ACC112 (cell line): ENCODE results near the gene ATRNL1.

Source experiments
- H2AFZ ChIP-seq: fragments of 200-600 bp; sonication (generic); one replicate; pipeline ENCODE4 v1.6.0; 2017; ENCODE audit warnings: antibody characterized with exemption, low read length; ENCODE audit not compliant: unreplicated experiment
- H3K27ac ChIP-seq: fragments of 200-600 bp; sonication (generic); 2 replicates; pipeline ENCODE4 v1.5.1; 2014; ENCODE audit warnings: low read depth, mild to moderate bottlenecking, antibody characterized with exemption, low read length, moderate library complexity
- H3K27me3 ChIP-seq: fragments of 200-600 bp; sonication (generic); 2 replicates; pipeline ENCODE4 v1.6.1; 2014; ENCODE audit warnings: mild to moderate bottlenecking, antibody characterized with exemption, low read length, moderate library complexity, mixed read lengths; ENCODE audit not compliant: insufficient read depth
- H3K36me3 ChIP-seq: fragments of 200-600 bp; sonication (generic); 2 replicates; pipeline ENCODE4 v1.6.1; 2016; ENCODE audit warnings: mild to moderate bottlenecking, antibody characterized with exemption, low read length, moderate library complexity, mixed read lengths; ENCODE audit not compliant: insufficient read depth
- H3K4me1 ChIP-seq: fragments of 200-600 bp; sonication (generic); one replicate; pipeline ENCODE4 v1.6.1; 2016; ENCODE audit warnings: low read length, mixed read lengths; ENCODE audit not compliant: insufficient read depth, unreplicated experiment, control insufficient read depth
- H3K4me3 ChIP-seq: fragments of 200-600 bp; sonication (generic); 2 replicates; pipeline ENCODE4 v1.5.1; 2014; ENCODE audit warnings: mild to moderate bottlenecking, low read depth, low read length
- H3K79me2 ChIP-seq: fragments of 200-600 bp; sonication (generic); one replicate; pipeline ENCODE4 v1.6.0; 2016; ENCODE audit warnings: low read length; ENCODE audit not compliant: control insufficient read depth, unreplicated experiment, insufficient read depth

ATRNL1 gene

DNA sequence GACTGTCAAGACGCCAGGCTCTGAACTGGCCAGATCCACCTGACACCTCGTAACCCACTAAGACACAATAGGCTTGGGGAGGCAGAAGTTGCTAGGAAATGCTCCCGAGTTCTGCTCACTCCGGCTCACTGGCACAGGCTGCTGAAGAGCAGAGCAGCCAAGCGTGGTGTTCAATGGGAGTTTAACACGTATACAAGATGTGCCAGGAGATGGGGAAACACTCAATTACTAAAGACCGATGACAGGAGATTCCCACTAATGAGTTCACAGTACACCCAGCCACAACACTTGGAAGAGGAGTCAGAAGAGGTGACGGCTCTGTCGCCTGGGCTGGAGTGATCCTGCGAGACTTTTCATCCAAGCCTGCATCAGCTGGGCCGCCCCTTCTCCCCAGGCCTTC, 876.4 kb downstream of the ATRNL1 start:
- Histone ChIP-seq H3K79me2 (no peaks in the 10 kb centered on the region), H3K27ac (no peak overlapping the region), H3K27me3 (no peaks in the 10 kb centered on the region; the same call in 1 of the 2 replicates), H3K36me3 (no peaks in the 10 kb centered on the region), H3K4me1 (no peaks in the 10 kb centered on the region), H2AFZ (no peak overlapping the region), H3K4me3 (no peak overlapping the region)

DNA sequence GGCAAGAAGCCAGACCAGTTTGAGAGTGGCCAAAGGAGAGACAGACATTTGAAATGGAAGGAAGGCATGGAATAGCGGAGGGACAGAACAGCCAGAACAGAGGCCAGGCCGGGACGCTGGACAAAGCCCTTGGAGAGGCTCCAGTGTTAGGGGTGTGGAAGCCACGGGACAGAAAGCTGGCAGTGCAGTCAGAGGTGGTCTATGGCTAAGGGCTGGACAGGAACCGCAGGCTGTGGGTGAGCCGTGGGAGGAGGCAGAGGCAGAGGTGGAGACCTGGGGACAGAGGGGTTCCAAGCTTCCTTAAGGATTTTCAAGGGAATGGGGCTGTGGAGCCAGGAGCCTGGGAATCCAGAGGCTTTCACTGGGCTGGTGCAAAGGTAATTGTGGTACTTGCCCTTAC, 878.8 kb downstream of the ATRNL1 start:
- Histone ChIP-seq H3K4me3 (no peak overlapping the region), H3K27ac (no peak overlapping the region), H3K79me2 (no peaks in the 10 kb centered on the region), H3K36me3 (no peaks in the 10 kb centered on the region), H2AFZ (no peak overlapping the region), H3K27me3 (no peaks in the 10 kb centered on the region; the same call in 1 of the 2 replicates), H3K4me1 (no peaks in the 10 kb centered on the region)

DNA sequence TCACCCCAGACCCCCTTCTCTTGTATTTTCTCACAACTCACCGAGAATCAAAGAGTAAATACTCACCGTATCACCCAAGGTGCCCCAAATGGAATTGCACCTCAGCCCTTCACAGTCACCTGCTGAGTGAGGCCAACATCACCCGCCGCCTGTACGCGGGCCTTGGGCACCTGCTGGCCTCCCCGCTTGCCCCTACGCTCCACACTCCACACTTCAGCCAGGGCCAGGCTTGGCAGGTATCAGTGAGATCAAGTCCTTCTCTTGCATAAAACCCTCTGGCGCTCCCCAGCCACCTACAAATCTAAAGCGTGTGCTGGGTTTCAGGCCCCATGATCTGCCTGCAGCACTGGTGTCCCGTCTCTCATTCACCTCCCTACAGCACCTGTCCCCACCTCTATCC, 879.3 kb downstream of the ATRNL1 start:
- H2AFZ ChIP-seq: no peak overlapping the region
- H3K79me2 ChIP-seq: no peaks in the 10 kb centered on the region
- H3K4me1 ChIP-seq: no peaks in the 10 kb centered on the region
- H3K27me3 ChIP-seq: no peaks in the 10 kb centered on the region
- no peak overlapping the region for H3K4me3 ChIP-seq
- H3K27ac ChIP-seq: no peak overlapping the region
- H3K36me3 ChIP-seq: no peaks in the 10 kb centered on the region

DNA sequence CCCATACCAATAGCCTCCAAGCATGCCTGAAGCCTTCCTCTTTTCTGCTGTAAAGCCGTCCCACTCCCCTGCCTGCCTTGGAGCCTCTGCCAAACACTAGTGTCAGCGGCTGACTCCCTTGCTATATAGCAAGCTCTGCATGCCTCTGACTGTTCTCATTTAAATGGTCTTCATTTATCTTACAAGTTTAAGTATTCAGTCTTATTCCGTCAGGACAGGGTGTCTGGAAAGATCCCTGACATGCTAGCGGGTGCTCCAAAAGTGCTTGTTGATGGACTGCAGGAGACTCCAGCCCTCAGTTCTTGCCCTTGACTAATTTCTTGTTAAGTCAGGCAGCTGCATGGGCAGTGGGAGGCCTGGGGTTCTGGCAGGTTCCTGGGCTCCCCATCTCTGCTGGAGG, 881.2 kb downstream of the ATRNL1 start:
- Histone ChIP-seq H3K27ac (no peak overlapping the region), H2AFZ (no peak overlapping the region), H3K4me1 (no peaks in the 10 kb centered on the region), H3K27me3 (no peaks in the 10 kb centered on the region), H3K36me3 (no peaks in the 10 kb centered on the region), H3K79me2 (no peaks in the 10 kb centered on the region), H3K4me3 (no peak overlapping the region)

DNA sequence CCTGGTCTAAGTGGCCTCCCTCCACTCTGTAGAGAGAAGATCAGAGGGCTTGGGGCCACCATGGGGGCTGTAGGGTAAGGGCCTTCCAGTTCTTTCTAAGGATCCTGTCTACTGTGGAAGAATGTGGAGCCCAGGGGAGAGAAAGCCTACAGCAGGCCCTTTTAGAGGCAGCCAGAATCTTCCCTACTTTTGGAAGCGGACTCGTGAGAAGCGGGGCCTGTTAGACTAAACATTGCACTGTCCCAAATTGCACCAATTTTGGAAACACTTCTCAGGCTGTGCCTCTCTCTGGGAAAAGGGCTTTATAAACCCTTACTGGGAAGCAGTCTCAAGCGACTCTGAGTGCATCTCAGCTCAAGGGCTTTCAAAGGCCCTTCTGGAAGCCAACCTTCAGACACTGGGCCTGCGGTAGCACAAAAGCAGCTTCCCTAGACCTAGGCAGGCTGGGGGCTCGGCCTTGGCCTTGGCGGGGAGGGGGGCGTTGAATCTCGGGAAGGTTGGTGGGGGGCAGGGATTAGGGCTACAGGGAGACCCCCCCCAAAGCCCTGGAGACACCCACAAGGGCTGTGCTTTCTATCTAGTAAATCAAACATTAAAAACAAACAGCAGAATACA, 881.8 kb downstream of the ATRNL1 start:
- H3K79me2 ChIP-seq: no peaks in the 10 kb centered on the region
- no peak overlapping the region for H2AFZ ChIP-seq
- H3K36me3 ChIP-seq: no peaks in the 10 kb centered on the region
- H3K27me3 ChIP-seq: no peaks in the 10 kb centered on the region
- H3K4me3 ChIP-seq: no peak overlapping the region
- no peaks in the 10 kb centered on the region for H3K4me1 ChIP-seq
- no peak overlapping the region for H3K27ac ChIP-seq

DNA sequence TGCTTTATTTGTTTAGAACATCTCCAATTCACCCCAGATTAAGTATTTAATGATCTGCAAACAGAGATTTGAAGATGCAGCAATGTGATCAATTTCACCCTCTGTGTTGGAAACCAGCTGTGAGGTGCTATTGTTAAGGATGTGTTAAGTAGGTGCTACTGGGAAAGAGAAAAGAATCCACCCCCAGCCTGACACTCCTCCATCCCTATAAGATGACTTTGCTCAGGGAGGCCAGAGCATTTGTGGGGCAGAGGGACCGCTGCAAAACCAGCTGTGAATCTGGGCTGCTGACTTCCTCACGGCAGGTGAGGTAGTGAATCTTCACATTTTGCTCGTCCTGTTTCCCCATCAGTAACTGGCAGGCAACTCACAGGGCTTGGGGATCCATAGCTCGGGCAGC, 882.3 kb downstream of the ATRNL1 start:
- H3K36me3 ChIP-seq: no peaks in the 10 kb centered on the region
- H3K79me2 ChIP-seq: no peaks in the 10 kb centered on the region
- no peak overlapping the region for H3K27ac ChIP-seq
- peaks cover 1% of the 10 kb centered on the region for H3K4me1 ChIP-seq
- H3K27me3 ChIP-seq: no peaks in the 10 kb centered on the region
- H2AFZ ChIP-seq: no peak overlapping the region
- H3K4me3 ChIP-seq: no peak overlapping the region

DNA sequence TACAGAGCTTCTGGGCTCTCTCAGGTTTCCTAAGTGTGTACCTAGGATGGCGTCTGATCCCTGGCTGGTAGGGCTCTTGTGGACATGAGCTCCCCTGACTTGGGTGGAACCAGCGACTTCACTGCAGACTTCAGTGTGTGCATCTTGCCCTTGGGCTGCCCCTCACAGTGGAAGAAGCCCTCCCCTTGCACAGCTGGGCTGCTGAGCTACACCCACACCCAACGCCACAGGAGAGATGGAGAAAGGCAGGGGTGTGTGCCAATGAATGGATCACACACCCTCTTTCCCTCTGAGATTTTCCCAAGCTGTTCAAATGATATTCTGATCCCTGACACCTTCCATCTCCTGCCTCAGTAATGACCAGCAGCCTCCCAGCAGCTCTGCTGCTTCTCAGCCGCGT, 883.2 kb downstream of the ATRNL1 start:
- Histone ChIP-seq H3K27me3 (no peaks in the 10 kb centered on the region), H3K4me3 (no peak overlapping the region), H3K27ac (no peak overlapping the region), H3K4me1 (peaks cover 6% of the 10 kb centered on the region), H3K79me2 (no peaks in the 10 kb centered on the region), H2AFZ (no peak overlapping the region), H3K36me3 (no peaks in the 10 kb centered on the region)

DNA sequence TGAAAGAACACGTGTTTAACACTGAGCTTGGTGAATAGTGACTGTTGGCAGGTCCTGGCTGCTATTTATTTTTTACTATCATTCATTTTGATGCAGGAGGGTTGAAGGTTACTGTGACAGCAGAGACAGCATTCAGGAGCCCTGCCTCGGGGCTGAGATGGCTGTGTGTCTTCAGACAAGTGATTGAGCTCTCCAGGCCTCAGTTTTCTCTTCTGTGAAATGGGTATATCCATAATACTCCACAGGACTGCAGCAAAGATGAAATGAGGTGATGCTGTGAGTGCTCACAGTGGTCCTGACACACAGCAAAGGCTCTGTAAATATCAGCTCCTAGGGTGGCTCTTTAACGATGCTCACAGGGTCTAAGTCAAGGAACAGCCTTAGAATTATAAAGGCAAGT, 884.7 kb downstream of the ATRNL1 start:
- Histone ChIP-seq H2AFZ (no peak overlapping the region), H3K4me1 (peaks cover 6% of the 10 kb centered on the region), H3K79me2 (no peaks in the 10 kb centered on the region), H3K36me3 (no peaks in the 10 kb centered on the region), H3K4me3 (no peak overlapping the region), H3K27me3 (no peaks in the 10 kb centered on the region), H3K27ac (no peak overlapping the region)

DNA sequence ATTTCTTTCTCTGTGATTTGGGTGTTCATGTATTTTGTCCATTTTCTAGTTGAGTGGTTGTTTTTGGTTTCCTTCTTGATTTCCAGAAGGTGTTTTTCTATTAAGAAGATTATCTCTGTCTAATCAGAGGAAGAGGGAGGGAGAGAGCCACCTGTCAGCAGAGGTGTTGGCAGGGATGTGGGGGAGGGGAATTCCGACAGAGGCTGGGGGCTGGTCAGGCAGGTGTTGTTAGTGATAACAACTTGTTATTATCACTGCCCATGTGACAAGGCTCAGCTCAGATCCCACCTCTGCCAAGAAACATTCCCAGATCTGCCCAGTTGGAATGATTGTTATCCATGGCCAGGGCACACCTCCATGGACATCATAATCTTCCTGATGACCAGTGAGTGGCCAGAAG, 886.4 kb downstream of the ATRNL1 start:
- no peak overlapping the region for H3K4me3 ChIP-seq
- no peak overlapping the region for H3K27ac ChIP-seq
- no peaks in the 10 kb centered on the region for H3K36me3 ChIP-seq
- no peaks in the 10 kb centered on the region for H3K79me2 ChIP-seq
- H3K27me3 ChIP-seq: no peaks in the 10 kb centered on the region
- peaks cover 6% of the 10 kb centered on the region for H3K4me1 ChIP-seq
- H2AFZ ChIP-seq: no peak overlapping the region

DNA sequence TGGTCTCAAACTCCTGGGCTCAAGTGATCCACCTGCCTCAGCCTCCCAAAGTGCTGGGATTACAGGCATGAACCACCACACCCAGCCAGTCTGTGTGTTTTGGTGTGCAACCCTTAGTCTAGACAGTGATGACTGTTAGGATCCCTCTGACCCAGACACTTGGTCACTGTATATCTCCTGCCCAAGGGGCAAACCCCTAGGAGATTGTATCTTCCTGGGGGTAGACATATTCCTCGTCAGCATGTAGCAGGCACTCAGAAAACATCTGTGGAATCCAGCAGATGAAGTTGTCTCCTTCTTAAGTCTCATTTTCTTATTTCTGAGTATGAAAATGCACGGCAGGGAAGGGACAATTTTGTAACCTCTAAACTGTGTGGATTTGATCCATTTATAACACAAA, 887.3 kb downstream of the ATRNL1 start:
- Histone ChIP-seq H2AFZ (peak overlapping the region; percentile 89), H3K27me3 (no peaks in the 10 kb centered on the region), H3K79me2 (no peaks in the 10 kb centered on the region), H3K4me1 (peaks cover 6% of the 10 kb centered on the region), H3K36me3 (no peaks in the 10 kb centered on the region), H3K27ac (no peak overlapping the region), H3K4me3 (peak overlapping the region; percentile 63)

DNA sequence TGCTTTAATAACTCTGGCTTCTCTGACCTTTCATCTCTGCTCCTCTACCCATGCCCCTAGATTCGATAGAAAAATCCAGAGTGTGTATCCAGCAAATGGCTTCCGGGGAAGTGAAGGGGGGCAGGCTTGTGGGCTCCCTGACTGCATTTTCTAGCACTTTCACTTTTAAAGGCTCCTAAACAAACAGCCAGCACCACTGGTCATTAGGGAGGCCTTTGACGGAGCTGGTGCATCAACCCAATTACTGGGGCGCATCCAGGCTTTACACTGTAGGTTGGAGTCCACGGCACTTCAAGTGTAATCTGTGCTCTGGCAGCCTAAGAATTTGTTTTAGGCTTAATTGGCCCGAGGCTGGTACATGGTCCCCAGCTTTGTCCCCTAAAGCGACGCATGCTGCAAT, 887.9 kb downstream of the ATRNL1 start:
- H3K79me2 ChIP-seq: no peaks in the 10 kb centered on the region
- H3K4me3 ChIP-seq: peak overlapping the region; percentile 63
- H3K4me1 ChIP-seq: peaks cover 6% of the 10 kb centered on the region
- no peaks in the 10 kb centered on the region for H3K36me3 ChIP-seq
- H2AFZ ChIP-seq: peak overlapping the region; percentile 89
- H3K27ac ChIP-seq: no peak overlapping the region
- no peaks in the 10 kb centered on the region for H3K27me3 ChIP-seq
